Measurements from ENCODE around the gene DCHS1.

The DCHS1 gene

DNA sequence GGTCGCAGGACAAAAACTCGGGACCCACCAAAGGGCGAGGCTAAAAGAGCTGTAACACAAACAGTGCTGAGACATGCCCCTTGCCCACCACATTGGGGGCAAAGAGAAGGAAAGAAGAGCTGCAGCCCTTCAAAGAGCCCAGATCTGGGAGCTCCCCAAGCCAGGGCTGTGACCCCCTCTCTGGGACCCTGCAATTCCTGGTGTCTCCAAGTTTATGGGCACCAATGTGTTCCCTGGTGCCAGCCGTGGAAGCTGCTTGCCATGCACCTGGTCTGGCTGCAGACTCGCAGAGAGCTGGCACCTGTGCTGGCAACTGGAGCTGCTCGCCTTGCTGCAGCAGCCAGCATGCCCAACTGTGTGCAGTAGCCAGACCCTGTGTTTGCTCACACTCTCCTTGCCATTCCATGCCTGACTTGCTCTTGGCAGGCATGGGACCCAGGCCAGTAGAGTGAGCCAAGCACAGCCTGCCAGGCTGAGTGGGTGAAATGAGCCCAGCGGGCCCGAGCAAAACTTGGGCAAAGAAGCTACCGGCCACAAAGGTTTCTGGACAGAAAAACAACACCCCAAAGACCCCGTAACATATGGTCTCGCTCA lies 68.2 kb downstream of the DCHS1 start:
- no peak for DNase-seq (ENCODE audit: low read depth)

DNA sequence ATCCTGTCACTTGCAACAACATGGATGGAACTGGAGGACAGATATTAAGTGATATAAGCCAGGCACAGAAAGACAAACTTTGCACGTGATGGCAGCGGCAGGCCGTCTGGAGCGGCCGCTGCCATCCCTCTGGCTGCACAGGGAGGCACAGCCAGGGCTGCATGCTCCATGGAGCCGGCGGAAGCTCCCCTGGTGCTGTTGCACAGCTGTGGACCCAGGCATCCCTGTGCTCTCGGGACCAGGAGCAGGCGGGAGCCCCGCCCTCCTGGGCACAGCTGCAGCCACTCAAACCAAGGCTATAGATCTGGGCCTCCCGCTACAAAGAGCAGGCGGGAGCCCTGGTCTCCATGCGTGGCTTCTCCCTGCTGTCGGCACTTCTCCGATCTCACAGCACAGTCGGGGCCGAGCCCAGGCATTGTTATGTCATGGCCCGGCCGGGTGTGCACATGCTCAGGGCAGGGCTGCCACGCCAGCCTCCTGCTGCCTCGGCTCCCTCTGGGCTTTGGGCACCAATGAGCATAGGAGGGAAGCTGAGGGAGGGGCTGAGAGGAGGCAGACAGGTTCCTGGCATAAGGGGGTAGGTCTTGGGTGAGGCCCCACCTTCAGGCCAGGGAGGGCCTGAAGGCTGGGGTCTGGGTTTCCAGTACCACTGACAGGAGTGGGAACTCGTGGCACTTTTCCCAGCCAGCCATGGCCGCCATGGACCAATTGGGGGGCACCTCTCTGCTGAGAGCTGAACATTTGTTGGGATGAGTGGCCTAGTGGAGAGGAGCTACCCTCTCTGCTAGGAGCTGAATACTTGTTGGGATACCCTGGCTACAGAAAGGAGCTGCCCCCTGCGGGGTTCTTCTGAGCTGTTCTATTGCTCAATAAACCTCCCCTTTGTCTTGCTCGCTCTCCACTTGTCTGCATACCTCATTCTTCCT lies 68.9 kb downstream of the DCHS1 start:
- DNase-seq (ENCODE audit: low read depth) = no peak

DNA sequence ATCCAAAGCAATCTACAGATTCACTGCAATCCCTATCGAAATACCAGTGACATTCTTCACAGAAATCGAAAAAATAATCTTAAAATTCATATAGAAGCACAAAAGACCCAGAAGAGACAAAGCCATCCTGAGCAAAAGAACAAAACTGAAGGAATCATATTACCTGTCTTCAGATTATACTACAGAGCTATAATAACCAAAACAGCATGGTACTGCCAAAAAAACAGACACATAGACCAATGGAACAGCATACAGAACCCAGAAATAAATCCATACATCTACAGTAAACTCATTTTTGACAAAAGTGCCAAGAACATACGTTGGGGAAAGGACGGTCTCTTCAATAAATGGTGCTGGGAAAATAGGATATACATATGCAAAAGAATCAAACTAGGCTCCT lies 71.1 kb downstream of the DCHS1 start:
- DNase-seq (ENCODE audit: low read depth) = no peak

DNA sequence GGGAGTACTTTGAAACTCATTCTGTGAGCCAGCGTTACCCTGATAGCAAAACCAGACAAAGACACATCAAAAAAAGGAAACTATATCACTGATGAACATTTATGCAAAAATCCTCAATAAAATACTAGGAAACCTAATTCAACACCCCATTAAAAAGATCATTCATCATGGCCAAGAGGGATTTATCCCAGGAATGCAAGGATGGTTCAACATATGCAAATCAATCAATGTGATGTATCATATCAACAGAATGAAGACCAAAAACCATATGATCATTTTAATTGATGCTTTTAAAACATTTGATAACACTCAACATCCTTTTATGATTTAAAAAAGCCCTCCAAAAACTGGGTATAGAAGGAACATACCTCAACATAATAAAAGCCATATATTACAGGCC lies 72.0 kb downstream of the DCHS1 start:
- DNase-seq (ENCODE audit: low read depth) = no peak

DNA sequence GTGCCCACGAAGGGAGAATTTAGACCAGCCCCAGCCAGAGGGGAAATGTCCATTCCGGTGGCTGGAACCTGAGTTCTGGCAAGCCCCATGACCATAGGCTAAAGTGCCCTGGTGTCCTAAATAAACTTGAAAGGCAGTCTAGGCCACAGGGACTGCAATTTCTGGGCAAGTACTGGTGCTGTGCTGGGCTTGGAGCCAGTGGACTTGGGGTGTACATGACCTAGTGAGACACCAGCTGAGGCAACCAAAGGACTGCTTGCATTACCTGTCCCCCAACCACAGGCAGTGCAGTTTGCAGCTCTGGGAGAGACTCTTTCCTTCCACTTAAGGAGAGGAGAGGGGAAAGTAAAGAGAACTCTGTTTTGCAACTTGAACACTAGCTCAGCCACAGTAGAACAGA lies 75.9 kb downstream of the DCHS1 start:
- DNase-seq (ENCODE audit: low read depth) = no peak

DNA sequence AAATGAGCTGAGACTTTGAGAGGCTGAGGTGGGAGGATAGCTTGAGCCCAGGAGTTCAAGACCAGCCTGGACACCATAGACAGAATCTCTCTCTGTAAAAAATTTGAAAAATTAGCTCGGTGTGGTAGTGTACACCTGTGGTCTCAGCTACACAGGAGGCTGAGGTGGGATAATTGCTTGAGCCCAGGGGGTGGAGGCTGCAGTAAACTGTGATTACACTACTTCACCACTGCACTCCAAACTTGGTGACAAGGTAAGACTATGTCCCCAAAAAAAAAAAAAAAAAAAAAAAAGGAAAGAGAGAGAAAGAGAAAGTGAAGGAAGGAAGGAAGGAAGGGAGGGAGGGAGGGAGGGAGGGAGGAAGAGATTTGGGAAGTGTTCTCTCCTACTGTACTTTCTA lies 77.5 kb downstream of the DCHS1 start:
- DNase-seq (ENCODE audit: low read depth) = no peak

DNA sequence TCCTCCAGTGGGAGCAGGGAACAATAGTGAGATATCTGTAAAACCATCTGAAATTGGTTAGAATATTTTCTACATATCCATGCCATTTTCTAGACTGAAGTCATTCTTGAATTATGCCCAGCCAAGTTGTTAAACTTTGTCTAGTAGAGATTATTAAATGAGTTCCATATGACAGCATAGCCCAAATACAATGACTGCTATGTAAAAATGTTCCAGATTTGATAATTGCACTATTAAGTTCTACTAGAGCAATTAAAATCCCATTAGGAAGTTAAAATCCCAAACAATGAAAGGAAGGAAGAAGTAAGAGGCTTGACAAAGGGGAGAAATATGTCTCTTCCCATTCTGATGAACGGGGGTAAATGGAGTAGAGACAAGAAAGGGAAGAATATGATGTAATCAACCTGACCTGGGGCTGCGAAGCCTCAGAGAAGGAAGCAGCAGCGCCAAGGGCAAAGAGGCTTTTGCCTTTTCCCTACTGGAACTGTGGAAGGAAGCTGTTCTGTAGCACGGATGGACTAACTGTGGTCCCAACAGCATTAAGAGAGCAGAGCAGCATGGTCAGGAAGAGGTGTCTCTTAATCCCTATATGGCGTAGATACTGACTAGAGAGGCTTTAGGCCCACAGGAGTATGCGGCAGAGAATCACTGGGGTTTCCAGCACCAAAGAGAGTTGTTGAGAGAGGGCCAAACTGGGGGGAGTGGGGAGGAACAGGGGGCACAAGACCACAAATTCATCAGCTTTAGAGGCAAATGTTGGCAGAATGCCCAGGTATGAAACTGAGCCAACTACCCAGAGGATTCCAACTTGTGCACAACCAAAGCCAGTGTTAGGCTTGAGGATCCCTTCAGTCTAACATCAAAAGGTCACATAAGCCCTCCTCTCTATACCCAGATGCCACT lies 78.9 kb downstream of the DCHS1 start:
- peak; percentile 72 for DNase-seq (ENCODE audit: low read depth)

DNA sequence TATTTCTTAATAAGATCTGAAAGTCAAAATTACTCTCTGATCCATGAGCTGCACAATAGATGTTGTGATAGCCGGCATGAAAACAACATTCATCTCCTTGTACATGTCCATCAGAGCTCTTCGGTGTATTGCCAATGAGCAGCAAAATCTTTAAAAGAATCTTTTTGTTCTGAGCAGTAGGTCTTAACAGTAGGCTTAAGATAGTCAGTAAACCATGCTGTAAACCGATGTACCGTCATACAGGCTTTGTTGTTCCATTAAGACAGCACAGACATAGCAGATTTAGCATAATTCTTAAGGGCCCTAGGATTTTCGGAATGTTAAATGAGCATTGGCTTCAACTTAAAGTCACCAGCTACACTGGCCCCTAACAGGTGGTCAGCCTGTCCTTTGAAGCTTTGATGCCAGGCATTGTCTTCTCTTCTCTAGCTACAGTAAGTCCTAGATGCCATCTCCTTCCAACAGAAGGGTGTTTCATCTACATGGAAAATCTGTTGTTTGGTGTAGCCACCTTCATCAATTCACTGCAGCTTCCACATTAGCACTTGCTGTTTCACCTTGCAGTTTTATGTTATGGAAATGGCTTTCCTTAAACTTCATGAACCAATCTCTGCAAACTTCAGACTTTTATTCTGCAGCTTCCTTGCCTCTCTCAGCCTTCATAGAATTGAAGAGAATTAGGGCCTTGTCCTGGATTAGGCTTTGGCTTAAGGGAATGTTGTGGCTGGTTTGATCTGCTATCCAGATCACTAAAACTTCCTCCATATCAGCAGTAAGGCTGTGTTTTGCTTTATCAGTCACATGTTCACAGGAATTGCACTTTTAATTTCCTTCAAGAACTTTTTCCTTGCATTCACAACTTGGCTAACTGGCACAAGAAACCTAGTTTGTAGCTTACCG lies 80.5 kb downstream of the DCHS1 start:
- DNase-seq (ENCODE audit: low read depth) = no peak

DNA sequence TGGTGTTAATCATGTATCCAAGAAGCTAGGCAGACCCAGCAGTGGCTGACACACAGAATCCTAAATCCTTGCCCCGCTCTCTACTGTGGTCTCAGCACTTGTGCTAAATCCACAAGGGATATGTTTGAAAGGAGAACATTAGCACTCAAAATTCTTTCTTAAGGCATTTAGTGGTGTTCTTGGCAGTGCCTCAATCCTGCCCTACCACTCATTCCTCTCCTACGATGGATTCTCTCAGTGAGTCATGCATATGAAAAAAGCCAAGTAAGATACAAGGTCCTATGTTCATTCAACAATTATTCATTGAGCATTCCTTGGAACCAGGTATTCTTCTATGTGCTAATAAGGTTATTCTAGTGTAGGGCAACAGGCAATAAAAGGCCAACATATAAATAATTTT lies 83.4 kb downstream of the DCHS1 start:
- DNase-seq (ENCODE audit: low read depth) = peak; percentile 66

DNA sequence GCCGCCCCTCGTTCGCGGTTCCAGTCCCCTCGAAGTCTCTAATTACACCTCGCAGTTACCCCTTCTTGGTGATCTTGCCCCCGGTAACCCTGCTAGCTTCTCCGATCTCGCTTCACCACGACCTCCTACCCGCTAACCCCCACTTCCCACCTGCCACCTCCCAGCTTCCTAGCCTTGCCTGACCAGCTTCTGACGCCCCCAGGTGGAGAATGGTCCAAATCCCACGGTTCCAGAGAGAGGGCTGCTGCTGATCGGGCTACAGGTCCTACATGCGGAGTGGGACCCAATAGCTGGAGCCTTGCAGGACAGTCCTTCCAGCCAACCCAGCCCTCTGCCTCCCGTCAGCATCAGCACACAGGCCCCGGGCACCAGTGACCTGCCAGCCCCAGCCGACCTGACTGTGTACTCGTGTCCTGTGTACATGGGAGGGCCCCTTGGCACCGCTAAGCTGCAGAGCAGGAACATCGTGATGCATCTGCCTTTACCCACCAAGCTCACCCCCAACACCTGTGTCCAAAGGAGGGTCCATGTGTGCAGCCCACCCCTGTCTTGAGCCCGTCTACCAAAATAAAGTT lies 84.1 kb downstream of the DCHS1 start:
- DNase-seq (ENCODE audit: low read depth) = no peak

All from fibroblast of the conjunctiva (primary cell).